Measurements from ENCODE around the gene DLX4.

DNA sequence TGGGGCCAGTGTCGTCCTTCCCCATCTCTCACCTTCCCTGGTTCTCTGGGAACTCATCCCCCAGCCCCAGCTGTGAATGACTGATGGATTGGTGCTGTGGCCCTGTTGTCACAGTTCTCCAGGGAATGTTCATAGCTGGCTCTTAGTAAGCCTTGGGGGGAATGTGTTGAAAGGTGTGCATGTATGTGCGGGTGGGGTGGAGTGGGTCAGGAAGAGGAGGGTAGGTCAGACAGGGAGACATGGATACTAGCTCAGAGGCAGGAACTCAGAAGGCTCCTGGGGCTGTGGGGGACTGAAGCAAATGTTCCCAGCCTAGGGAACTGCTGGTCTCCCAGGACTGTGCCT lies 4.3 kb downstream of the DLX4 start:
- TF ChIP-seq, protein P1, sequence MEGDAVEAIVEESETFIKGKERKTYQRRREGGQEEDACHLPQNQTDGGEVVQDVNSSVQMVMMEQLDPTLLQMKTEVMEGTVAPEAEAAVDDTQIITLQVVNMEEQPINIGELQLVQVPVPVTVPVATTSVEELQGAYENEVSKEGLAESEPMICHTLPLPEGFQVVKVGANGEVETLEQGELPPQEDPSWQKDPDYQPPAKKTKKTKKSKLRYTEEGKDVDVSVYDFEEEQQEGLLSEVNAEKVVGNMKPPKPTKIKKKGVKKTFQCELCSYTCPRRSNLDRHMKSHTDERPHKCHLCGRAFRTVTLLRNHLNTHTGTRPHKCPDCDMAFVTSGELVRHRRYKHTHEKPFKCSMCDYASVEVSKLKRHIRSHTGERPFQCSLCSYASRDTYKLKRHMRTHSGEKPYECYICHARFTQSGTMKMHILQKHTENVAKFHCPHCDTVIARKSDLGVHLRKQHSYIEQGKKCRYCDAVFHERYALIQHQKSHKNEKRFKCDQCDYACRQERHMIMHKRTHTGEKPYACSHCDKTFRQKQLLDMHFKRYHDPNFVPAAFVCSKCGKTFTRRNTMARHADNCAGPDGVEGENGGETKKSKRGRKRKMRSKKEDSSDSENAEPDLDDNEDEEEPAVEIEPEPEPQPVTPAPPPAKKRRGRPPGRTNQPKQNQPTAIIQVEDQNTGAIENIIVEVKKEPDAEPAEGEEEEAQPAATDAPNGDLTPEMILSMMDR (IDR thresholded peaks at IDR 0.05) = no peak
- TF ChIP-seq POLR2A (IDR thresholded peaks at IDR 0.05) = no peak
